Muscle of leg (tissue), 11 donors: ENCODE measurements around the gene SLC5A3. TPM values are rescaled to one million over a fixed set of nuclear protein-coding genes. Genes with fewer than 3 reads are reported as not detected.
A peak's percentile ranks its signal among the peaks of the same experiment; 100 is the strongest.

Source experiments
- DNase-seq: peaks from one replicate; pipeline ENCODE4 v3.0.0; 2013
- H3K27ac ChIP-seq: one replicate; pipeline ENCODE4 v1.5.1; 2013; ENCODE audit warnings: mild to moderate bottlenecking, low read length, control low read depth
- H3K27me3 ChIP-seq: one replicate; pipeline ENCODE4 v1.6.1; 2013; ENCODE audit warnings: low read length; ENCODE audit not compliant: control insufficient read depth, insufficient read depth
- H3K36me3 ChIP-seq: one replicate; pipeline ENCODE4 v1.6.1; 2013; ENCODE audit warnings: low read length; ENCODE audit not compliant: control insufficient read depth, insufficient read depth
- H3K4me1 ChIP-seq: one replicate; pipeline ENCODE4 v1.6.1; 2013; ENCODE audit warnings: low read length; ENCODE audit not compliant: control insufficient read depth, insufficient read depth
- H3K4me3 ChIP-seq: one replicate; pipeline ENCODE4 v1.5.1; 2013; ENCODE audit warnings: low read length, control low read depth
- H3K9me3 ChIP-seq: replicated peaks from 2 replicates; pipeline ENCODE4 v1.6.1; 2013; ENCODE audit warnings: low read depth, low read length; ENCODE audit not compliant: control insufficient read depth
- WGBS: methylation state at CpG from one replicate; pipeline ENCODE4 v1.1.5; 2013; ENCODE audit warnings: missing lambda C conversion rate; ENCODE audit not compliant: insufficient coverage; 5-methylcytosine and 5-hydroxymethylcytosine counted together
- polyA plus RNA-seq, 8 donors: library from polyadenylated mRNA; unstranded; fragments of 120-200 nt; gene quantifications; one replicate each; pipeline versions ENCODE4 v1.2.1 to v1.2.3, GENCODE V29; 2013; ENCODE audit warnings: inconsistent platforms in 1 of 8, low replicate concordance in 1 of 8; ENCODE audit not compliant: insufficient read length in 8 of 8, insufficient read depth in 1 of 8
- total RNA-seq: library from RNA; stranded (reverse); fragments of 120-200 nt; gene quantifications from one replicate; pipeline ENCODE4 v1.2.4, GENCODE V29; 2013

Gene SLC5A3
- total and polyA plus RNA-seq, 9 donors, result 4.8 to 9.4 (median 5.9) TPM

GRCh38 chr21:34061983-34062382 is 11.4 kb upstream of the SLC5A3 start:
- DNase-seq, result no peak
- Histone ChIP-seq H3K4me3 (no peak overlapping the region), H3K27ac (no peak overlapping the region), H3K36me3 (no peaks in the 10 kb centered on the region), H3K27me3 (peaks cover 1% of the 10 kb centered on the region), H3K4me1 (no peaks in the 10 kb centered on the region), H3K9me3 (no peaks in the 10 kb centered on the region)
- no CpG with 5 or more reads among the region's 3 CpGs for WGBS

DNA sequence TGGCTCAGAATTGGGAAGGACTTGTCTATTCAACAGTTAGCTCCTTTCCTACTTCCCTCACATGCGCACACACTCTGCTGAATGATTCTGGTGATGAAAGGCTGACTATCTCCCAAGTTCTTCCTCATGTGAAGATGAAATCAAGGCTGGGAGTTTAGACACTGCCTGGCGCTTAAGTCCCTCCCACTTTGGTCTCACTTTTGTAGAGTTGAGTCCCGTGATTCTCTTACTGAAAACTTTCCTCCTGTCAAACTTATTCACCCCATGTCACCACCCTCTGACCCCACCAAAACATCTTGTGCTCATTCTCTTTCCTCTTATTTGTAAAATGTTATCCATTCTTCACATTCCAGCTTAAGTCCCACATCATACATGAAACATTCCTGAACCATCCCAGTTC is 8.4 kb upstream of the SLC5A3 start:
- H3K9me3 ChIP-seq, result no peaks in the 10 kb centered on the region
- no peak for DNase-seq
- H3K4me3 ChIP-seq, result no peak overlapping the region
- peaks cover 4% of the 10 kb centered on the region for H3K27me3 ChIP-seq
- H3K4me1 ChIP-seq, result no peaks in the 10 kb centered on the region
- WGBS, result 54% methylated on average over 2 of the region's 3 CpGs
- H3K27ac ChIP-seq, result no peak overlapping the region
- no peaks in the 10 kb centered on the region for H3K36me3 ChIP-seq

GRCh38 chr21:34071683-34072082 is 1.7 kb upstream of the SLC5A3 start:
- WGBS, result 66% methylated on average over 5 of the region's 9 CpGs

DNA sequence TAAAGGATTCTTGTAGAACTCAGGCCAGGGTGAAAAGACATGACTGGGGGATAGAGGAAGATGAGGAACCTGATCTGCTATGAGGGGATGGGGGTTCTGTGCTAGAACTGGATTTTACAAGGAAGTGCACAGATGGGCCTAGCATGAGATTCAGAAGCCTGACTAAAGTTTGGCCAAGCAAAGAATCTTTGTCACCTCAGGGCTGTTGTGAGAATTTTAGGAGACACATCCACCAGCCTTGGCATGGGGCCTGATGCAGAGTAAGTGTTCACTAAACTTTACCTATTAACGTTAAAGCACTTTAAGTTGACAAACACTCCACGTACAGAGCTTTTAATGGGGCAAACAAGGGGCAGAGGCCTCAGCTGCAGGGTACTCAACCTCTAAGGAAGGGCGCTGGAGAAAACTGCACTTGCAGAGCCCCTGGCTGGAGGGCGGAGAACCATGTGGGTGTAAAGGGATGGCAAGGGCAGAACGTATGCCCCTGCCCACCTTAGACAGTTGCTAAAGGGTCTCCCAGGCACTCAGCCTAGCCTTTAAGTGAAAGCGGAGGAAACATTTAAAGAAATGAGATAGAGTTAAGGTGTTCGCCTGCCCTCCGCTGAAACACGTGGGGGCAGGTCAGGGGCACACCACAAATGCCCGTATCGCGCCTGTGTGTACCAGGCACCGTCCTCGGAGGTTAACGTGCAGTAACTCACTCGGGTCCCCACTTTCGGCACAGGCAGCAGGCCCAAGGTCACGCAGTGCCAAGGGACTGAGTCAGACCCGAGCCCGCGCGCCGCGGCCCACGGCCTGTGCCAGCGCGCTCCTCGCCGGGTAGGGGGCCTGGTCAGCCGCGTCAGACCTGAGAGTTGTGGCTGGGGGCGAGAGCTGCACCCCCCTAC is 990 bp upstream of the SLC5A3 start:
- no peaks in the 10 kb centered on the region for H3K27me3 ChIP-seq
- H3K4me1 ChIP-seq, result peaks cover 16% of the 10 kb centered on the region
- H3K36me3 ChIP-seq, result no peaks in the 10 kb centered on the region
- H3K9me3 ChIP-seq, result no peaks in the 10 kb centered on the region
- DNase-seq, result peak; percentile 23
- H3K27ac ChIP-seq, result peak overlapping the region; percentile 51
- H3K4me3 ChIP-seq, result peak overlapping the region; percentile 42
- 29% methylated on average over 28 of the region's 32 CpGs for WGBS

More at GRCh38 chr21:34071683-34072082, 1.7 kb upstream of the SLC5A3 start:
- H3K27ac ChIP-seq, result no peak overlapping the region
- H3K9me3 ChIP-seq, result no peaks in the 10 kb centered on the region
- peaks cover 16% of the 10 kb centered on the region for H3K4me1 ChIP-seq
- peaks cover 4% of the 10 kb centered on the region for H3K27me3 ChIP-seq
- DNase-seq, result no peak
- no peak overlapping the region for H3K4me3 ChIP-seq
- no peaks in the 10 kb centered on the region for H3K36me3 ChIP-seq

DNA sequence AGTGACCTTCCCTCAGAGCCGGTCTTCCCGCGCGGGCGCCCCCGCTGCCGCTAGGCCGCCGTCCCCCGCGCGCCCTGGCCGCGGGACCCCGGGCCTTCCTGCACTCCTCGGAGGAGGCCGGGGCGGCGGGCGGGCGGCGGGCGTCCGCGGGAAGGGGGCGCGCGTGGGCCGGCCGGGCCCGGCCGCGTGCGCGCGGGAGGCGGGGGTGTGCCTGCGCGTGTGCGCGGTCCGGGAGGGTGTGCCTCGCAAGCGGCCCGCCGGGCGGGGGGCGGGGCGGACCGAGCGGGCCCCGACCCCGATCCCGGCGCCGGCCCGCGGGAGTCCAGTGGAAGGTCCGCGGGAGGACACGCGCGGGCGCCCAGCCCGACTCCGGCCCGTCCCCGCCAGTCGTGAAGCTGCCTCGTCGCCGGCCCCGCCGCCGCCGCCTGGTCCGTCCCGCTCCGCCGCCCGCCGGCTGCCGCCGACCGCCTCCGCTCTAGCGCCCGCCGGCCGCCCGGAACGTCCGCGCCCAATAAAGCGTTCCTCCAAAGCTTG is 438 bp downstream of the SLC5A3 start:
- Histone ChIP-seq H3K27ac (peak overlapping the region; percentile 89), H3K27me3 (no peaks in the 10 kb centered on the region), H3K4me3 (peak overlapping the region; percentile 77), H3K36me3 (no peaks in the 10 kb centered on the region), H3K4me1 (peaks cover 16% of the 10 kb centered on the region), H3K9me3 (no peaks in the 10 kb centered on the region)
- DNase-seq, result peak; percentile 73
- under 1% methylated on average over 95 of the region's 95 CpGs for WGBS

DNA sequence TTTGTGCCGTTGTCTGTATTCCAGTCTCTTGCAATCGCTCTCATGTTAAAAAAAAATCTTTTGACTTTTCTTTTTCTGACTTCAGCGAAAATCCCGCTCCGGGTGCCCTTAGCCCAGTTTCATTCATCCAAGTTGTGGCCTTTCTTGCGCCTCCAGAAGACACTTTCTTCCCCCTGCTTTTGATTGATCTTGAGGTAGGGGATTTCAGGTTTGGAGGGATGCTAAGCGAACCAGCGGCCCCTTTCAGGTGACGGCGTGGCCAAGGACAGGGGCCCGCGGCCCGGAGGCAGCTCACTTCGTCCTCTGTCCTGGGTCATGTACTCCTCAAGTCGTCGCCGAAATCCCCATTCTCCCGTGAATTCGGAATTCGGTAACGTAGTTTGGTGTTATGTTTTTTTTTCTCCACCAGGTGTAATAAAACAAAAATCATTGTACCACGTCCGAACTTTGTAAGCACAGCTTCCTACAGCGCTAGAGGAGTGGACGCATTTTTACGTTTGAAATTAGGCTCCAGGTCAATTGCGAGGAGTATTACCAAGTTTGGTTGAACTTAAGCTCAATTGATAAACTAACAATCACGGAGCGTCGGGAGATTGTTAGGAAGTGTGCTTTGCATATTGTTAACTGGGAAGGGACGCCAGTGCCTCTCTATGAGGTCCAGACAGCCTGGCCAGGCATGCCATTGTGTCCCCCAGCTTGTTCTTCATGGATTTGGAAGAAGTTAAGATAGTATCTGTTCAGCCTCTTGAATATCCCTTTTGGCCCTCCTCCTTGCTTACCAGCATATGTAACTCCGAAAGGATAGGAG is 1.1 kb downstream of the SLC5A3 start:
- H3K9me3 ChIP-seq, result no peaks in the 10 kb centered on the region
- 0% methylated on average over 2 of the region's 32 CpGs for WGBS
- DNase-seq, result peak; percentile 20
- peaks cover 16% of the 10 kb centered on the region for H3K4me1 ChIP-seq
- H3K27ac ChIP-seq, result peak overlapping the region; percentile 62
- H3K36me3 ChIP-seq, result no peaks in the 10 kb centered on the region
- no peaks in the 10 kb centered on the region for H3K27me3 ChIP-seq
- peak overlapping the region; percentile 71 for H3K4me3 ChIP-seq

- Histone ChIP-seq H3K27me3 (no peaks in the 10 kb centered on the region), H3K4me1 (peaks cover 16% of the 10 kb centered on the region), H3K4me3 (peak overlapping the region; percentile 71), H3K27ac (no peak overlapping the region), H3K9me3 (no peaks in the 10 kb centered on the region), H3K36me3 (no peaks in the 10 kb centered on the region)
- WGBS, result no CpG with 5 or more reads among the region's 2 CpGs
- no peak for DNase-seq
Measured at GRCh38 chr21:34075091-34075425, 1.7 kb downstream of the SLC5A3 start.

DNA sequence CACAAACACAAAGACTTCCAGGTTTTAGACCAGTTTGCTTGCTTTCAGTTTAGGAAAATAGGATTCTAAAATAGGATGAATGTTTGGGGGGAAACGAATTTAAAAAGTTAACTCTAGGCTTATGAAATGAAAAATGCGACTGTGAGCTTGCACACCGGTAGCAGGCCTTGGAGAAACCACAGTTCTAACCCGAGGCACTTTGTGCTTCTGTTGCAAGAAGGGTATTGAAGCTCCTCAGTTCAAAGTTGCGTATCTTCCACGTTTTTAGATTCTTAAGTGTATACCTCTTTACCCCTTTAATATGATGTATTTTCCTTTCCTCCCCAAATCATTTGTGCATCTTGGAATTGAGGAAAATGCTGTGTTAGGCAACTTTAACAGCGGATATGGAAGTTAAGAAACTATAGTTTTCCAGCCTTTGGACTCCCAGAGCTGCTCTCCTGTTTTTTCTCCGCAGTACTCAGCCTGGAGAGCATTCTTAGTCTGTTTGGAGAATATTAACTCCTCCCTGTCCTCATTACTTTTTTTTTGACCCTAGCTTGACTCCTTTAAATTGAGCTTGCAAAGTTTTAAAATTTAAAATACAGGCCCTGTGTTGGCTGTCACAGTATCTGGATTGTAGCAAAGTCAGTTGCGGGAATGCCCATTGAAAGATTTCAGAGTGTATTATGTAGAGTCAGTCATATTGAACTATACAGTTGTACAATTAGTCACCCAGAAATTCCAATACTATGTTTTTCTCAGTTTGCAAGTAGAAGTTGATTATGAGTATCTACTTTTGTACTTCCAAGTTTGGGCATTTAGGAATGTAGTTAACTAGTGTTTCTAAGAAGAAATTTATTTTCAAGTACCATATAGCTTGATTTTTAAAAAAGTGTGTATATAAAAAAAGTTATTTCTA is 2.6 kb downstream of the SLC5A3 start:
- WGBS, result 44% methylated on average over 2 of the region's 9 CpGs
- no peak overlapping the region for H3K4me3 ChIP-seq
- H3K36me3 ChIP-seq, result no peaks in the 10 kb centered on the region
- no peaks in the 10 kb centered on the region for H3K27me3 ChIP-seq
- H3K4me1 ChIP-seq, result peaks cover 16% of the 10 kb centered on the region
- peak; percentile 25 for DNase-seq
- no peak overlapping the region for H3K27ac ChIP-seq
- no peaks in the 10 kb centered on the region for H3K9me3 ChIP-seq

DNA sequence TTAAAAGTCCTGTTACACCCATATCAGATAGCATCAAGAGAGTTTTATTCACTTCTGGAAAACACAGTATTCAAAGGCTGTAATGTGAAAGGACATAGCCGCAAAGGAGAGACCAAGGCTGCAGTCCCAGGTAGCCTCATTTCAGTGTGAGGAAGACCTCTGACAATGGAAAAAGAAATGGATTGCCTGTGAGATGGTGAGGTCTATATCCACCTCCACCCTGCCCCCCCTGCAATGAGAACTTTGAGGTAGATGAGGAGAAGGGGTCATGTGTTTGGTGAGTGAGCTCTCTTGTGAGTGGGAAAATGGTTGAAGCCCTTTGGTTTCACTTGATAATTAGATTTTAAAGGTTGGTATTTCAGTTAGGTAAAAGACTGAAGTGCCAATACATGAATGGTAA is 3.5 kb downstream of the SLC5A3 start:
- Histone ChIP-seq H3K9me3 (no peaks in the 10 kb centered on the region), H3K36me3 (no peaks in the 10 kb centered on the region), H3K27me3 (no peaks in the 10 kb centered on the region), H3K4me1 (peaks cover 16% of the 10 kb centered on the region), H3K27ac (no peak overlapping the region), H3K4me3 (no peak overlapping the region)
- WGBS, result no CpG with 5 or more reads among the region's 1 CpG
- no peak for DNase-seq
